Activated naive CD4-positive, alpha-beta T cell treated with Interleukin-2 at 50 U/mL for 16 hours (primary cell): ENCODE results near the gene FBP1.

Experiments used
- DNase-seq: peaks from one replicate; pipeline ENCODE4 v3.0.0-alpha.2; 2020

The FBP1 gene

DNA sequence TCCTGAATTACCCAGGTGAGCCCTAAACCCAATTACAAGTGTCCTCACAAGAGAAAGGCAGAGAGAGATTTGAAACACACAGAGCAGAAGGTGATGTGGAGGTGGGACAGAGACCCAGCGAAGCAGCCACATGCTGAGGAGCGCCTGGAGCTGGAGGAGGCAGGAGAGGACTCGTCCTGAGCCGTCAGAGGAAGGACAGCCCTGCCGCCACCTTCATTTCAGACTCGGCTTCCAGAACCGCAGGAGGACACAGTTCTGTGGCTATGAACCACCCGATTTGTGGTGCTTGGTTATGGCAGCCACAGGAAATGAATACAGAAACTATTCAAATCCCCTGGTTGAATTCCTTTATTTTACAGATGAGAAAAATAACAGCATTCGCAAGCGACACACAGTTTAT, 16.4 kb upstream of the FBP1 start:
- no peak for DNase-seq

GRCh38 chr9:94654165-94654894, 15.0 kb upstream of the FBP1 start:
- DNase-seq: no peak

DNA sequence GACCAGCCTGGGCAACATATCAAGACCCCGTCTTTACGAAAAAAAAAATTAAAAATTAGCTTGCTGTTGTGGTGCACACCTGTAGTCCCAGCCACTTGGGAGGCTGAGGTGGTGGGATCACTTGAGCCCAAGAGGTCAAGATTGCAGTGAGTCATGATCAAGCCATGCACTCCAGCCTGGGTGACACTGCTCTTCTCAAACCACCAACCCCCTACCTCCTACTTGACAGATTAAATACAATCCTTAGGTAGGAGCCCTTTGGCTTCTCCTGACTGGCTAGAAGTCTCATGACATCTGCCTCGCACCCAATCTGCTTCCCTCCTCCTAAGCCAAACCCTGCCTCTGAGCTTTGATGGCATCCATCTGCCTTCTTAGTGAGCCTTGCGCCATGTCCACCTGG, 11.6 kb upstream of the FBP1 start:
- no peak for DNase-seq

DNA sequence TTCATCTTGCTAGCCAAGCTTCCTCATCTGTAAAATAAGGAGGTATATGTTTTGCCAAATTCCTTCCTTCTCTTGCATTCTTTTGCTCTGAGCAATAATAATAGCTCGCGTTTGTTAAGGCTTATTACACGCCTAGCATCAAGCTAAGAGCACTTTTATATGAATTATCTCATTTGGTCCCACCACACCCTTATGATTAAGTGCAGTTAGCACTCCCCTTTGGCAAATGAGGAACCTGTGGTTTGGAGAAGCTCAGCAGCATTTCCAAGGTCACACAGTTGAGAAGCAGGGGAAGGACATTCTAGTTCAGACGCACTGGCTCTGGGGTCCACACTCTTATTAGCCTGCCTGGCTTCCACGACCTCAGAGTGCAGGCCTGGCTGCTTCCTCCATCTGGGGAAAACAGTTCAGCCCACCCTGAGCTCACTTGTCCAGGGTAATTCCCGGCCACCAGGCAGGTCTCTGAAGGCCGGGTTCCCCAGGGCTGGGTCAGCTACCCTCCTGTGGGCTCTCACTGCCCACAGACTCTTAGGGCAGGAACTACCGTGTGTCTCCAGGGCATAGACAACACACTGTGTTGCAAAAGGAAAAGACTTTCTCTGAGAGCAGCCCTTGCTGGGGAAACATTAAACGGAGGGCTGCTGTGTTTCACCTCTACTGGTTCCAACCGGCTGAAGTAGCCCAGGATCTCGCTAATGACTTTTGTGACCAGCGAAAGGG, 9.9 kb upstream of the FBP1 start:
- no peak for DNase-seq

- no peak for DNase-seq
These were observed 8.9 kb upstream of the FBP1 start for GRCh38 chr9:94648185-94648584.

DNA sequence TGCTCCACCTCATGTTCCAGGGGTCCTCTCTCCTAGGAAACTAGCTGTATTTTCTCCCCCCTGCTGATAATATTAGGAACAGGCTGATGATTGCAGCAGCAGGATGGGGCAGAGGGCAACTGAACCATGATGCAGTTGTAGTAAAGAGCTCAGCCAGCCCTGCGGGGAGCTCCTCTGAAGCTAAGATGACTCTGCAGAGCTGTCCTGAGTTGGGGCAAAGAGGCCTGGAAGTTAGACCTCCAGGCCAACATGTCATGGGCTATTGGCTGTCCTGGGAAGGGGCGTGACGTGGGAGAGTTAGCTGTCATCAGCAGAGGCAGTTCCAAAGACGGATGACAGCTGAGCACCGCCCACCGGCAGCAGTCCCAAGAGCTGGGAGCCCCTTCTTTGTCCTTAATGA, 6.6 kb upstream of the FBP1 start:
- DNase-seq: no peak

DNA sequence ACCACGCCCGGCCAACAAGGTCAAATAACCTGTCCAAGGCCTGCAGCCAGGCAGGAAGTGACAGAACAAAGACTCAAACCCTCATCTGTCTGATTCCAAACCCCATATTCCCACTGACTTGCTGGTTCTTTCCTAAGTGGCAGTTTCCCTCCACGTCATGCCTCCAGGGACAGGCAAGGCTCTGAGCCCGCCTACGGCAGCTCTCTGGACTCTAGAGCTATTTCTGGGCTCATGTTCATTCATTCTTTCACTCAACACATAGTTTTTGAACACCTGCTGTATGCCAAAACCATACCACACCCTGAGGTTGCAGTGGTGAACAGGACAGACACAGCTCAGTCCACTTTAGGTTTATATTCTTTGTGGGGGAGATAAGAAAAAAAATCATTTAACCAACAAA, 5.2 kb upstream of the FBP1 start:
- DNase-seq: no peak

- no peak for DNase-seq
These were observed 4.4 kb upstream of the FBP1 start for GRCh38 chr9:94643741-94644140.

DNA sequence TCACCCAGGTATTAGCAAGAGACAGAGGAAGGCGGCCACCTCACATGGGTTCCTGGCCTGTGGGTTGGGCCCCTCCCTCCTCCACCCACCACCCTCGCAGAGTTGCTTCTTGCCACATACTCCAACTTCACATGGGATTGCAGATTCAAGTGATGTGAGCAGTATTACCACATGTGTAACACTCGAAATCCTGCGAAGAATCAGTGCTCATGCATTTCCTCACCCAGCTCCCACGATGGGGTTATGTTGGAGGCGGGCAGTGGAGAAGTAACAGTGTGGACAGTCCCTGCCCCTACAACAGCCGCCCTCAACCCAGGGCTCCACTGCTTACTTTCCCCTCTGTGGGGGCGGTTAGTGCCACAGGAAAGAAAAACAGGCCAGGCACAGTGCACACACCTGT, 3.9 kb upstream of the FBP1 start:
- DNase-seq: no peak

- no peak for DNase-seq
These were observed 3.2 kb upstream of the FBP1 start for GRCh38 chr9:94642501-94642900.

DNA sequence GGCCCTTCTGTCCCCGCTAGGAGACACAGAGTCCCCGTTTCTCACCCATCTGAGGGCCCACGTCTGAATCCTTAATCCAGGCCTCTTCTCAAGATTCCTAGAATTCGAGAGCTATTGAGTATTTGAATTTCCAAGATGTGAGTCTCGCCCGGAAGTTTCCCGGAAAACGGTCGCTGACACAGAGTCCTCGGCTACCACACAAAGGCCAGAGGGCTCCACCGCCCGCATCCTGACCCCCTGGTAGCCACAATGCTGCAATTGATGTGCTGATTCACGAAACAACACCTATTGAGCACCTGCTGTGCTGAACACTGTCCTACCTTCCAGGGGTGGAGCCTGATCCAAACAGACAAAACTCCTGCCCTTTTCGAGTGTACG, 670 bp upstream of the FBP1 start:
- no peak for DNase-seq

- no peak for DNase-seq
These were observed 820 bp downstream of the FBP1 start for GRCh38 chr9:94638335-94639060.

GRCh38 chr9:94632737-94633136, 6.6 kb downstream of the FBP1 start:
- no peak for DNase-seq

DNA sequence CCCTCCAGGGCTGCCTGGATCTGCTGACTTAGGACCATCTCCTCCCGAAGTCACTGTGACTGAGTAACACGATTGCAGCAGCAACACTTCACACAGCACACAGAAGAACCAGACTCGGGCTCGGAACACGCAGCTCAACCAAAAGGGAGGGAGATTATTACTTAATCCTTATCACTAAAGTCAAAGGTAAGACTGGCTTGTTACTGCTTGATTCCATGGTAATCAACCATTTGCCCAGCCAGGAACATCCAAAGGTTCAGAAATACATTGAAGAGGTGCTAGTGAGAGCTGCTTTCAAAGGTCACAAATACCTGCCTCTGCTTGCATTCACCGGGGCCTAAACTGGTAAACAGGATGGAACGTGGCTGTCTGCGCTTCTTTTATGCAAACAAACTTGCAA, 7.7 kb downstream of the FBP1 start:
- DNase-seq: no peak

DNA sequence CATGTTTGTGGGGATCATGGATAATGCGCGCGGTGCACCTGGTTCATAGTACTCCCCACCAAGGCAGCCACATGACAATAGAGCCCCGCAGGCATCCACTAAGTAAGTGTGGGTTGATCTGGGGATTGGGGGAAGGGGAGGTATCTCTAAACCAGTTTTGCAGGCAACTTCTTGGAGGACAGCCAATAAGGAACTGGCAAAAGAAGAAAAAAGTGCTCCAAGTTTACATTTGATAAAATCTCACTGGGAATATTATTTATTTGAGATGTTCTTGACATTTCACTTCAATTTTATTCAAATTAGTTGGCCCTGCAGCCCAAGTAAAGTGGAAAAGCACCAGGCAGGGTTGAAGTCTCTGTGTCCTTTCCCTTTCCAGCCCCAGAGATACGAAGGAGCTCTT, 8.5 kb downstream of the FBP1 start:
- no peak for DNase-seq

- no peak for DNase-seq
These were observed 9.0 kb downstream of the FBP1 start for GRCh38 chr9:94630281-94630680.

GRCh38 chr9:94627287-94627686, 12.0 kb downstream of the FBP1 start:
- no peak for DNase-seq

- no peak for DNase-seq
These were observed 13.5 kb downstream of the FBP1 start for GRCh38 chr9:94625835-94626234.

DNA sequence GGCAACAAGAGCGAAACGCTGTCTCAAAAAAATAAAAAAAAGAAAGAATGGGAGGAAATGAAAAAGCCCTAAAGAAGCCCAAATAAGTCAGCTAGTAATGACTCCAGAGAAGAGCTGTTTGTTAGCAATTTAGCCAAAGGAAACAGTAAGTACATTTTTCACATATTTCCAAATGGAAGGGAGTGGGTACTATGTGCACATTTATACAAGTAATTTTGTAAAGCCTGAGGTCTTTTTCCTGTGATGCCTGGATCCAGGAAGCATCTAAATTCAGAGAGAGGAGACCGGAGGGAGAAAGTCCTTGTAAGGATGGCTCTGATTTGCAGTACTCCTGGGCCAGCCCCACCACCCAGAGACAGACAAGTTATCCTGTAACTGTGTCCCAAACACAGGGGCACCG, 14.7 kb downstream of the FBP1 start:
- DNase-seq: no peak

- DNase-seq: peak; percentile 10
These were observed 16.1 kb downstream of the FBP1 start for GRCh38 chr9:94623253-94623652.

DNA sequence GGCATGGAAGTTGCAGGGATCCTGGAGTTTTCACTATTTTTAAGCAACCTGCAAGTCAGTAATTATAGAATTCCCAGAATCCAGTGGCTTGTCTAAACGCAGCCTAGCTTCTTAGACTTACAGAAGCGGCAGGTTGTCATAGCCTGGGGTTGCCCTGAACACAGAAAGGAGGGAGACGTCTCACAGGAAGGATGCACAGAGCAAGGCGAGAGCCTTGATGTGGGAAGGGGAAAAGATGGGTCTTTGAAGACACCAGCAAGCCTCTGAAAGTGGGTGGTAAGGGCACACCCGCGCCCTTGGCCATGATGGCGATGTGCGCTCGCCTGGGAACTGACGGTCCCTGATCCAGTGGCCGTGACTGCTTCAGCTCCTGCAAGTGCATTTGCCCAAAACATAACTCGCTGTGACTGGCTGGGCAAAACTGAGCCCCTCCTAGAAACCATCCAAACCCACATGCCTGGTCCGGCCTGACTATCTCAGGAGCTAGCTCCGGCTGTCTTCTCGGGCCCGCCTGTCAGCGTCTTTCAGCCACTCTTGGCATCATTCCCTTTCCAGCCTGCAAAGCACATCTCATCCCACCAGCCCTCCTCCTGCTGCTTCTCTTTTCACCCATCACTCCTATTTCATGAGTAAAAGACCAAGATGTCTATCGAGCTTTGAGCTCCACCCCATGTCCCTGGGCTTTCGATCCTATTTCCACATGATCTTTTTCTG, 17.1 kb downstream of the FBP1 start:
- no peak for DNase-seq

GRCh38 chr9:94619026-94619425, 20.3 kb downstream of the FBP1 start:
- no peak for DNase-seq

DNA sequence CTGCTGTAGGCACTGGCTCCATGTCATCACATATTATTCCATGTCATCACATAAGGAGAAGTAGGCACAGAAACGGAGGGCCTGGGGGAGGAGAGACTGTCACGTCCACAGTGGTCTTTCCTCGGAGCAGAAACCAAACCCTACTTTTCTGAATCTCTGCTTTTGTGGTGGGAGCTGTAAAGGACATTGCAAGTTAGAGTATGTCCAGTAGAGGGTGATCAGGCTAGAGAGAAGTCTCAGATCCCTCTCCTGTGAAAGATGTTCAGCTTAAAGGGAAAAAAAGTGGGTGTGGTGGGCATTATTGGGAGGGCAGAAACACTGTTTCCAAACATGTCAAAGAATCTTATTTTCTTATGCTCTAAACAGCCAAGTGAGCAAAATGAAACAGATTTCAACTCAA, 26.3 kb downstream of the FBP1 start:
- DNase-seq: no peak

DNA sequence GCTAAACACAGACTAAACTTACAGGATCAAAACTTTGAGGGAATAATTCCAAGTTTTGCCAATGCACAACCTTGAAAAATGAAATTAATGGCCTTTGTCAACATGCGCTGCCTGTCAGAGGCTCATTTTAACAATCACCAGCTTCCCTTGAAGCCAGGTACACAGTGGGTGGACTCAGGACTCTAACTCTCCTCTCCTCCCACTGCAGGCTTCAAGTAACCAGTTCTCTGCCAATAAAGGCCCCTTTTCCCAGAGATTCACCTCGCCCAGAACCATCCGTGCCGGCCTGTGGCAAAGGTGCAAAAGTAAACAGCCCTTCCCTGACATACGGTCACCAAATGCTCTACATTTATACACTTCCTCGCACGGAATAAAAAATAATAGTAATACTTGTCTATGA, 27.2 kb downstream of the FBP1 start:
- DNase-seq: no peak
